ENCODE results near the gene TKT. TPM values are rescaled to one million over a fixed set of nuclear protein-coding genes. Genes with fewer than 3 reads are reported as not detected.

The TKT gene
- total and polyA plus RNA-seq, 2 of the 13 experiments (the other 11 are each of a cell fraction or from before 2014, with no cell fraction given) = 150 to 238 TPM

DNA sequence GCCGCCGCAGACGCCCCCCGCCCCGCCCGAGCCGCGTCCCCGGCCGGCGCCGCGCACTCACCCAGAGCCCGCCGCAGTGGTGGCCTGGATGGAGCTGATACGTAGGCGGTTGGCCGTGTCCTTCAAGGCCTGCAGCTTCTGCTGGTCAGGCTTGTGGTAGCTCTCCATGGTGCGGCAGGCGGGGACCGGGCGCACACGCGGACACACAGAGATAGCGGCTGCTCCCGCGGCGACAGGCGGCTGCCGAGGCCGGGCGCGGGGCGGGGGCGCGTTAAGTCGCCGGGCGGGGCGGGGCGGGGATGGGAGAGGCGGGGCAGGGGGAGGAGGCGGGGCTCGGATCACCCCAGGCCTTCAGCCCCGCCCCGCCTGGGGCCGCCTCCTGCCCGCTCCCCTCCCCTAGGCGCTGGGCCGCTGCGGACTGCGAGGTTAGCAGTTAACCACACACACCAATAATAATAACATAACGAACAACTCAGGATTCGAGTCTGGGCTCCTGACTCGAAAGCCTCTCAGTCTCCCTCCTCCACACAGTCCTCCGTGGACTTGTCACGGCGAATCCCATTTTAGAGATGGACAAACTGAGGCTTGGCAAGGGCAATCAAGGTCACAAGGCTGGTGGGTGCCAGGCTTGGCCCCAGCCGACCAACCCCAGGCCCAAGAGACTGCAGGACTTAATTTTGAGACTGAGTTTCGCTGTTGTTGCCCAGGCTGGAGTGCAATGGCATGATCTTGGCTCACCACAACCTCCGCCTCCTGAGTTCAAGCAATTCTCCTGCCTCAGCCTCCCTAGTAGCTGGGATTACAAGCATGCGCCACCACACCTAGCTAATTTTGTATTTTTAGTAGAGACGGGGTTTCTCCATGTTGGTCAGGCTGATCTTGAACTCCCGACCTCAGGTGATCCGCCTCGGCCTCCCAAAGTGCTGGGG lies at the start of gene TKT (continued):
- TF ChIP-seq, protein P1, sequence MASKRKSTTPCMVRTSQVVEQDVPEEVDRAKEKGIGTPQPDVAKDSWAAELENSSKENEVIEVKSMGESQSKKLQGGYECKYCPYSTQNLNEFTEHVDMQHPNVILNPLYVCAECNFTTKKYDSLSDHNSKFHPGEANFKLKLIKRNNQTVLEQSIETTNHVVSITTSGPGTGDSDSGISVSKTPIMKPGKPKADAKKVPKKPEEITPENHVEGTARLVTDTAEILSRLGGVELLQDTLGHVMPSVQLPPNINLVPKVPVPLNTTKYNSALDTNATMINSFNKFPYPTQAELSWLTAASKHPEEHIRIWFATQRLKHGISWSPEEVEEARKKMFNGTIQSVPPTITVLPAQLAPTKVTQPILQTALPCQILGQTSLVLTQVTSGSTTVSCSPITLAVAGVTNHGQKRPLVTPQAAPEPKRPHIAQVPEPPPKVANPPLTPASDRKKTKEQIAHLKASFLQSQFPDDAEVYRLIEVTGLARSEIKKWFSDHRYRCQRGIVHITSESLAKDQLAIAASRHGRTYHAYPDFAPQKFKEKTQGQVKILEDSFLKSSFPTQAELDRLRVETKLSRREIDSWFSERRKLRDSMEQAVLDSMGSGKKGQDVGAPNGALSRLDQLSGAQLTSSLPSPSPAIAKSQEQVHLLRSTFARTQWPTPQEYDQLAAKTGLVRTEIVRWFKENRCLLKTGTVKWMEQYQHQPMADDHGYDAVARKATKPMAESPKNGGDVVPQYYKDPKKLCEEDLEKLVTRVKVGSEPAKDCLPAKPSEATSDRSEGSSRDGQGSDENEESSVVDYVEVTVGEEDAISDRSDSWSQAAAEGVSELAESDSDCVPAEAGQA (IDR thresholded peaks at IDR 0.05; ENCODE audit: low read depth) = no peak
- TF ChIP-seq, protein P1 (CRISPR knock-in tag; IDR thresholded peaks at IDR 0.05; ENCODE audit: borderline replicate concordance) = no peak
- no peak for TF ChIP-seq NFE2L2 (IDR thresholded peaks at IDR 0.05; ENCODE audit: low read length)
- TF ChIP-seq HMGA1 (CRISPR knock-in tag; conservative IDR thresholded peaks at IDR 0.05) = no peak
- peak; percentile 100 for TF ChIP-seq ESRRA (CRISPR knock-in tag; IDR thresholded peaks at IDR 0.05; ENCODE audit: low read depth)
- TF ChIP-seq, protein P2, sequence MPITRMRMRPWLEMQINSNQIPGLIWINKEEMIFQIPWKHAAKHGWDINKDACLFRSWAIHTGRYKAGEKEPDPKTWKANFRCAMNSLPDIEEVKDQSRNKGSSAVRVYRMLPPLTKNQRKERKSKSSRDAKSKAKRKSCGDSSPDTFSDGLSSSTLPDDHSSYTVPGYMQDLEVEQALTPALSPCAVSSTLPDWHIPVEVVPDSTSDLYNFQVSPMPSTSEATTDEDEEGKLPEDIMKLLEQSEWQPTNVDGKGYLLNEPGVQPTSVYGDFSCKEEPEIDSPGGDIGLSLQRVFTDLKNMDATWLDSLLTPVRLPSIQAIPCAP (CRISPR knock-in tag; IDR thresholded peaks at IDR 0.05; ENCODE audit: low read depth) = no peak
- no peak for TF ChIP-seq ZBTB38 (CRISPR knock-in tag; IDR thresholded peaks at IDR 0.05)
- TF ChIP-seq ARID2 (CRISPR knock-in tag; IDR thresholded peaks at IDR 0.05; ENCODE audit: borderline replicate concordance) = 0 out of 2 replicates have a peak, but pooled peaks have one; percentile 15
- no peak for TF ChIP-seq ZNF781 (CRISPR knock-in tag; IDR thresholded peaks at IDR 0.05; ENCODE audit: borderline replicate concordance, not compliant biosample characterization)
- peak; percentile 87 for TF ChIP-seq POLR2AphosphoS5 (IDR thresholded peaks at IDR 0.05; ENCODE audit: low read depth, low read length)
- TF ChIP-seq, protein P3, sequence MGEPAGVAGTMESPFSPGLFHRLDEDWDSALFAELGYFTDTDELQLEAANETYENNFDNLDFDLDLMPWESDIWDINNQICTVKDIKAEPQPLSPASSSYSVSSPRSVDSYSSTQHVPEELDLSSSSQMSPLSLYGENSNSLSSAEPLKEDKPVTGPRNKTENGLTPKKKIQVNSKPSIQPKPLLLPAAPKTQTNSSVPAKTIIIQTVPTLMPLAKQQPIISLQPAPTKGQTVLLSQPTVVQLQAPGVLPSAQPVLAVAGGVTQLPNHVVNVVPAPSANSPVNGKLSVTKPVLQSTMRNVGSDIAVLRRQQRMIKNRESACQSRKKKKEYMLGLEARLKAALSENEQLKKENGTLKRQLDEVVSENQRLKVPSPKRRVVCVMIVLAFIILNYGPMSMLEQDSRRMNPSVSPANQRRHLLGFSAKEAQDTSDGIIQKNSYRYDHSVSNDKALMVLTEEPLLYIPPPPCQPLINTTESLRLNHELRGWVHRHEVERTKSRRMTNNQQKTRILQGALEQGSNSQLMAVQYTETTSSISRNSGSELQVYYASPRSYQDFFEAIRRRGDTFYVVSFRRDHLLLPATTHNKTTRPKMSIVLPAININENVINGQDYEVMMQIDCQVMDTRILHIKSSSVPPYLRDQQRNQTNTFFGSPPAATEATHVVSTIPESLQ (CRISPR knock-in tag; conservative IDR thresholded peaks at IDR 0.05) = no peak
- no peak for TF ChIP-seq FOXM1 (CRISPR knock-in tag; IDR thresholded peaks at IDR 0.05)
- TF ChIP-seq YEATS2 (CRISPR knock-in tag; IDR thresholded peaks at IDR 0.05; ENCODE audit: borderline replicate concordance) = 0 out of 2 replicates have a peak, but pooled peaks have one; percentile 31
- no peak for TF ChIP-seq KAT7 (CRISPR knock-in tag; IDR thresholded peaks at IDR 0.05; ENCODE audit: borderline replicate concordance)
- no peak for TF ChIP-seq CHD2 (IDR thresholded peaks at IDR 0.05; ENCODE audit: low read depth, low read length)
- TF ChIP-seq ERF (CRISPR knock-in tag; IDR thresholded peaks at IDR 0.05) = no peak
- TF ChIP-seq TSC22D2 (CRISPR knock-in tag; IDR thresholded peaks at IDR 0.05; ENCODE audit: borderline replicate concordance) = no peak
- TF ChIP-seq ZSCAN20 (CRISPR knock-in tag; IDR thresholded peaks at IDR 0.05; ENCODE audit: borderline replicate concordance) = no peak
- peak; percentile 86 for TF ChIP-seq SP4 (CRISPR knock-in tag; IDR thresholded peaks at IDR 0.05)
